ENCODE results near the gene UNC5A.

Gene UNC5A

GRCh38 chr5:176889321-176890280 lies 79.2 kb downstream of the UNC5A start:
- no peak for DNase-seq (ENCODE audit: low read depth)
- in situ Hi-C loops (cut with HindIII; ENCODE audit: low sequenced_read_pairs): no loop called here
- no peak for TF ChIP-seq CTCF (IDR thresholded peaks at IDR 0.05; ENCODE audit: low read depth, low read length, missing control alignments)
- H3K4me3 ChIP-seq (ENCODE audit: low read depth, low read length): no peak overlapping the region

- TF ChIP-seq CTCF (IDR thresholded peaks at IDR 0.05; ENCODE audit: low read depth, low read length, missing control alignments): no peak
- H3K4me3 ChIP-seq (ENCODE audit: low read depth, low read length): no peak overlapping the region
- in situ Hi-C loops (cut with HindIII; ENCODE audit: low sequenced_read_pairs): no loop called here
- DNase-seq (ENCODE audit: low read depth): no peak
Observed at GRCh38 chr5:176890455-176891330, 80.3 kb downstream of the UNC5A start.

GRCh38 chr5:176891331-176891958 lies 81.1 kb downstream of the UNC5A start:
- H3K4me3 ChIP-seq (ENCODE audit: low read depth, low read length): no peak overlapping the region
- in situ Hi-C loops (cut with HindIII; ENCODE audit: low sequenced_read_pairs): no loop called here
- DNase-seq (ENCODE audit: low read depth): no peak
- no peak for TF ChIP-seq CTCF (IDR thresholded peaks at IDR 0.05; ENCODE audit: low read depth, low read length, missing control alignments)

- DNase-seq (ENCODE audit: low read depth): no peak
- TF ChIP-seq CTCF (IDR thresholded peaks at IDR 0.05; ENCODE audit: low read depth, low read length, missing control alignments): no peak
- H3K4me3 ChIP-seq (ENCODE audit: low read depth, low read length): no peak overlapping the region
- in situ Hi-C loops (cut with HindIII; ENCODE audit: low sequenced_read_pairs): no loop called here
Observed at GRCh38 chr5:176892663-176893062, 82.3 kb downstream of the UNC5A start.

GRCh38 chr5:176894298-176894697 lies 83.9 kb downstream of the UNC5A start:
- TF ChIP-seq CTCF (IDR thresholded peaks at IDR 0.05; ENCODE audit: low read depth, low read length, missing control alignments): no peak
- in situ Hi-C loops (cut with HindIII; ENCODE audit: low sequenced_read_pairs): no loop called here
- no peak overlapping the region for H3K4me3 ChIP-seq (ENCODE audit: low read depth, low read length)
- DNase-seq (ENCODE audit: low read depth): no peak

- in situ Hi-C loops (cut with HindIII; ENCODE audit: low sequenced_read_pairs): no loop called here
- DNase-seq (ENCODE audit: low read depth): no peak
- TF ChIP-seq CTCF (IDR thresholded peaks at IDR 0.05; ENCODE audit: low read depth, low read length, missing control alignments): no peak
- H3K4me3 ChIP-seq (ENCODE audit: low read depth, low read length): no peak overlapping the region
Observed at GRCh38 chr5:176895831-176896230, 85.5 kb downstream of the UNC5A start.

Measured in astrocyte of the cerebellum (primary cell).